SK-MEL-5 (cell line): ENCODE data around the gene GPR137. TPM values are rescaled to one million over a fixed set of nuclear protein-coding genes. Genes with fewer than 3 reads are reported as not detected.

Source experiments
- DNase-seq: peaks from one replicate; pipeline ENCODE4 v3.0.0-alpha.2; 2016; ENCODE audit warnings: low read depth, low spot score
- in situ Hi-C: cut with HindIII; loops from 2 replicates; pipeline ENCODE4 v1.10.0; 2016; ENCODE audit warnings: low sequenced_read_pairs, high pct_unique_total_duplicates, low pct_unique_long_range_greater_than_20kb
- total RNA-seq: library from RNA; depleted of rRNA; stranded (reverse); fragments of >200 nt; shearing (Covaris generic); gene quantifications from 2 replicates; pipeline ENCODE4 v1.2.3, GENCODE V29; 2014

Gene GPR137
- total RNA-seq, 1 experiment from 2014 or later = 7.9 TPM

DNA sequence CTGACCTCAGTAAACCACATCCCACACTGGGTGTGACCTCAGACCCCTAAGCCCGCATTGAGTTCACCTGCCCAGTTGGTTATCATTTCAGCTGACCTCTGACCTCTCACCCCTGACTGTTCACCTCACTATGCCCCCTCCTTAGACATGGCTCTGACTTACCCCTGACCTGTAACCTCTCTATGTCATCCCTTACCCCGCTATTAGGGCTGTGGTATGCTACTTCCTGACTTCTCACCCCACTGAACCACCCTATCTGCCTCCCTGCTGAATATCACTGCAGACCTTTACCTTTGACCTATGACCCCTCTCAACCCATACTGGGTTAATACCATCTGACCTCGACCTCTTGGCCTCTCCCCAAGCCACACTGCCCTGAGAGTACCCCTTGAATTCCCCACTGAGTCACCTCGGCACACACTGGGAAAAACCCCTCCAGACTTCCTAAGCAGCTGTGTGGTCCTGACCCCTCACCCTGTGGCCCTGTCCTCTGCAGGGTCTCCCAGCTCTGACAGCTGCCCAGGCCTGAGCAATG, 26.0 kb upstream of the GPR137 start:
- in situ Hi-C loops = no loop called here
- DNase-seq = no peak

DNA sequence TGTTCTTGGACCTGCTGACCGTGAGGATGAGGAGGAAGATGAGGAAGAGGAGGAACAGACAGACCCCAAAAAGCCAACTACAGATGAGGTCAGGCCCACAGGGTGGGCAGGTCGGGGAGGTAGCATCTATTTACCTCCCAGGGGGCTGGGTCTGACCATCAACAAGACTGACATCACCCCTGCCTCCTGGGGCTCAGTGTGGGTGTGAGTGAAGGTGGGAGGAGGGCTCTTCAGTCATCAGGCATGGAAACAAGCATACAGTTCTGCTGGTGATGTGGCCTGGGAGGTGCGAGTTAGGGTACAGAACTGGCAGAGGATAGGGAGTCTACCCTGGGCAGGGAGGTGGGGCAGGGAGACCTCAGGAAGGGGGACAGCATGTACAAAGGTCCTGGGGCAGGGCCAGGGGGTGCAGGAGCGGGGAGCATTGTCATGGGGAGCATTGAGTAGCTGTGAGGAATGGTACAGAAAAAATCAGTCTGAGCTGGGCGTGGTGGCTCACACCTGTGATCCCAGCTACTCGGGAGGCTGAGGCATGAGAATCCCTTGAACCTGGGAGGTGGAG, 25.4 kb upstream of the GPR137 start:
- DNase-seq = no peak
- in situ Hi-C loops = no loop called here

DNA sequence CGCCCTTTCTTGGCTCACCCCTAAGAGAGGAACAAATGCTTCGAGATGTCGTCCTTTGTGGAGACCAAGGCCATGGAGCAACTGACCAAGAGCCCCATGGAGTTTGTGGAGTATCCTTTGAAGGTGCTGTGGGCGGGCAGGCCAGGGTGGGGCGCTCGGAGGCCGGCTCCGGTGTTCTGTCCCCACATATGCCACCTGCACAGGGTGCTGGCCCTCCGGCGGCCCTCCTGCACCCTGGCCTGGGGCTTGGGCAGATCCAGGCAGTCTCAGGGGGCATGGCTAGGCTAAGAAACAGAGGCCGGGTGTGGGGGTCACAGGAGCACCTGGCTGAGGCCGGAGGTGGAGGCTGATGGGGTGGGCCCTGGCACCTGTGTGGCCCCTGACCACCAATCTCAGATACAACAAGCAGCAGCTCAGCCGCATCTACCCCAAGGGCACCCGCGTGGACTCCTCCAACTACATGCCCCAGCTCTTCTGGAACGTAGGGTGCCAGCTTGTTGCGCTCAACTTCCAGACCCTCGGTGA, 24.0 kb upstream of the GPR137 start:
- DNase-seq = no peak
- in situ Hi-C loops = no loop called here

GRCh38 chr11:64262271-64263002, 23.2 kb upstream of the GPR137 start:
- no peak for DNase-seq
- in situ Hi-C loops = no loop called here

DNA sequence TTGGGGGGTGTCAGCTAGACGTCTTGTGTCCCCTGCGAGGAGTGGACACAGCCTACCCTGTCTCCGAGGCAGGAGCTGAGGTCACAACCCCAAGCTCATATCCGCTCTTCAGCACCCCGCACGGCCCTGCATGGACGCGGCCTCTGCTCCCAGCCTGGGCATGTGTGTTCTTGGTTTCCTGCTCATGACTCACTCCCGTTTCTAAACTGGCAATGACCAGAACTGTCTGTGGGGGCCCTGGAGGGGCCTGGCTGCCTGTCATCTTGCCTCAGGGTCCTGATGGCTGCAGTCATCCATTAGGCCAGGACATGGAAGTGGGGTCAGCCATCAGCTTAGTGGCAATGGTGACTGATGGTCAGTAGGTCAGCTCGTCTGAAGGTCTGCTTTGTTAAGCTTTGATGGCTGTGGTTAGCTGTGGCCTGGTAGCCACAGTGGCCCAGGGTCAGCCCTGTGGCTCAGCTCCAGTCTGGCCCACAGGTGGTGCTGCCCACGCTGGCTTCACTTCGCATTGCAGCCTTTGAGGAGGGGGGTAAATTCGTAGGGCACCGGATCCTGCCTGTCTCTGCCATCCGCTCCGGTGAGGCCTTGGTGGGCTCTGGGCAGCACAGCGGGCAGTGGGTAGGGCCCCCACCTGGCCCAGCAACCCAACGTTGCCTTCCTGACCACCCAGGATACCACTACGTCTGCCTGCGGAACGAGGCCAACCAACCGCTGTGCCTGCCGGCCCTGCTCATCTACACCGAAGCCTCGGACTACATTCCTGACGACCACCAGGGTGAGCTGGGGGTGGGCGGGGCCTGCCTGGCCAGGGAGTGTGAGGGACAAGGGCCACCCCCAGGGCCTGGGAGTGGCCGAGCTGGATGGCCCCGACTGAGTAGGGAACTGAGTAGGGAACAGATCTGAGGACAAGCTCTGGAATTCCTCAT, 22.4 kb upstream of the GPR137 start:
- DNase-seq = no peak
- in situ Hi-C loops = no loop called here

DNA sequence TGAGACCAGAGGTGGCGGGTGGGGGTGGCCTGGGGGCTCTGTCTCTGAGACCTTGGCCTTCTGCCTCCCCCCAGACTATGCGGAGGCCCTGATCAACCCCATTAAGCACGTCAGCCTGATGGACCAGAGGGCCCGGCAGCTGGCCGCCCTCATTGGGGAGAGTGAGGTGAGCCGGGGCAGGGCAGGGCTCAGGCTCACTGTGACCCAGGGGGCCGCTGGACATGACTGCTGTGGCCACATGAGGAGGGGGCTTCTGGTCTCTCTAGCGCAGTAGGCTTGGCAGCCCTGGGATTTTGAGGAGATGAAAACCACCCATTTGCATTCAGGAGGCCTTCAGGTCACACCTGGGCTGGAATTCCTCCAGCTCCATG, 21.7 kb upstream of the GPR137 start:
- no peak for DNase-seq
- in situ Hi-C loops = no loop called here

DNA sequence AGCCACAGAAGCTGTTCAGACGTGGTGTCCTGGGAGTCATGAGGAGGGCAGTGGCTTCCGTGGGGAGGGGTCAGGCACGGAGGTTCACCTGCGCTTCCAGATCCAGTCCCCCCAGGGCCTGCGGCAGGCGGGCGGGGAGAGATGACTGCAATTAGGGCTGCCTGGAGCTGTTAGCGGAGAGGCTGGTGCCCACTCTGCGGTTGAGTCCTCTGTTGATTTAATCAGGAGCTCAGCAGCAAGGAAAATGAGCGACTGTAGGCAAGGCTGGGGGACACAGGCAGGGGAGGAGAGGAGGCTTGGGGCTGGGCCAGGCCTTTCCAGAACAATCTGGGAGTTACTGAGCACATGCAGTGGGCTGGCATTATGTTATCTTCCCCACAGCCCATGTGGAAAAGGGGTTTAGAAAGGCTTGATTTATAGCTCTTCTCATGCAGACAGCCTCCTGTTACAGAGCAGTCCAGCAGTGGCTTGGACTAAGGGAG, 21.2 kb upstream of the GPR137 start:
- no peak for DNase-seq

GRCh38 chr11:64265176-64266160, 20.2 kb upstream of the GPR137 start:
- DNase-seq = no peak
- in situ Hi-C loops = no loop called here

More for the DNA sequence above, 21.2 kb upstream of the GPR137 start:
- in situ Hi-C loops = no loop called here

DNA sequence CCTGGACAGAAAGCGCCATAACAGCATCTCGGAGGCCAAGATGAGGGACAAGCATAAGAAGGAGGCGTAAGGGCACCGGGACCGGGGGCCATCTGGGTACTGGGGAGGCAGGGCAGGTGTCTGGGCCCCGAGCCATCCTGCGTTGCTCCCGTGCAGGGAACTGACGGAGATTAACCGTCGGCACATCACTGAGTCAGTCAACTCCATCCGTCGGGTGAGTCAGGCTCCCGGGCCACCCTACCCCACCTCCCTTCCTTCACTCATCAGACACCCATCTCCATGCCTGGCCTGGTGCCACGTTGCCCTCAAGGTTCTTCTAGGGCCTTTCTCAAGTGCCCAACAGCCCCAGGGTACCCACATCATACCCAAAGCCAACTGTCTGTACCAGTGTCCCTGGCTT, 19.3 kb upstream of the GPR137 start:
- in situ Hi-C loops = no loop called here
- DNase-seq = no peak

- DNase-seq = no peak
- in situ Hi-C loops = no loop called here
These were observed 18.3 kb upstream of the GPR137 start for GRCh38 chr11:64267207-64267945.

GRCh38 chr11:64268025-64268892, 17.4 kb upstream of the GPR137 start:
- in situ Hi-C loops = no loop called here
- no peak for DNase-seq

- no peak for DNase-seq
- in situ Hi-C loops = no loop called here
These were observed 16.6 kb upstream of the GPR137 start for GRCh38 chr11:64268893-64269539.

DNA sequence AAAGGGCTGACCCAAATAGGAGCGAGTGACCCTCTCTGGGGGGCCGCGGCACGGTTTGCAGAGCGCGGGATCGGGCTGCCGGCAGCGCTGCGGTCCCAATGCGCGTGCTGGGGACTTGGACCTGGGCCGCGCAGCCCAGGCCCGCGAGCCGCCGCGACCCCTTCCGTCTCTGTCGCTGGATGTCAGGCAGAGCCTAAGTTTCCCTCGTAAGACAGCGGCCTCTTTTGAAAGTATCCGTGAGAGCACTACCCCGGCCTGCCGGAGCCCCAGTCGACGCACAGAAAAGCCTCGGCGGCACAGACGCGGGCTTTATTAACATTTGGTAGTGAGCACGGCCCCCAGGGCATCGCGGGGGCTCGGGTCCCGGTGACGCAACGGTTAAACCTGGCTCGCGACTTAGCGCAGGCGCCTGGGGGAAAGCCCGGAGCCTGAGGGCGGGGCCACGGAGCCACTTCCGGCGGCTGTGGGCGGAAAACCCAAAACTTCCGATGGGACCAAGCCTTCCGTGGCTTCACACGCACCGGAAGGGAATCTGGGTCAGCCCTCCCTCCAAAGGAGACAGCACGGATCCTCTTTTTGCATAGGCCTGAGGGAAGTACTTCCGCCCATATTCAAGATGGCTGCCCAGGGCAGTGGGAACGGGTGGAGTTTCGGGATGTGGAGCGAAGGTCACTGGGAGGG, 16.0 kb upstream of the GPR137 start:
- peak; percentile 99 for DNase-seq
- in situ Hi-C loops = no loop called here

- no peak for DNase-seq
- in situ Hi-C loops = no loop called here
These were observed 10.4 kb upstream of the GPR137 start for GRCh38 chr11:64275031-64275800.
